Measurements from ENCODE around the gene TMEM98.
"Not testable (repeated sequence)": the region's sequence is repeated elsewhere in the genome, so short reads cannot be mapped to it uniquely, and the experiment has no call there.

The TMEM98 gene

DNA sequence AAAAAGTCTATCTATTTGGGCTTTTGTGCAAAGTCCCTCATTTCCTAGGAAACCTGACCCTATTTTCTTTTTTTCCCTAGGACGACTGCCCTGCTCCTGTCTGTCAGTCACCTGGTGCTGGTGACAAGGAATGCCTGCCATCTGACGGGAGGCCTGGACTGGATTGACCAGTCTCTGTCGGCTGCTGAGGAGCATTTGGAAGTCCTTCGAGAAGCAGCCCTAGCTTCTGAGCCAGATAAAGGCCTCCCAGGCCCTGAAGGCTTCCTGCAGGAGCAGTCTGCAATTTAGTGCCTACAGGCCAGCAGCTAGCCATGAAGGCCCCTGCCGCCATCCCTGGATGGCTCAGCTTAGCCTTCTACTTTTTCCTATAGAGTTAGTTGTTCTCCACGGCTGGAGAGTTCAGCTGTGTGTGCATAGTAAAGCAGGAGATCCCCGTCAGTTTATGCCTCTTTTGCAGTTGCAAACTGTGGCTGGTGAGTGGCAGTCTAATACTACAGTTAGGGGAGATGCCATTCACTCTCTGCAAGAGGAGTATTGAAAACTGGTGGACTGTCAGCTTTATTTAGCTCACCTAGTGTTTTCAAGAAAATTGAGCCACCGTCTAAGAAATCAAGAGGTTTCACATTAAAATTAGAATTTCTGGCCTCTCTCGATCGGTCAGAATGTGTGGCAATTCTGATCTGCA lies 12.9 kb downstream of the TMEM98 start:
- DNase-seq (ENCODE audit: insufficient read length, low spot score): no peak
- no peak for FAIRE-seq

DNA sequence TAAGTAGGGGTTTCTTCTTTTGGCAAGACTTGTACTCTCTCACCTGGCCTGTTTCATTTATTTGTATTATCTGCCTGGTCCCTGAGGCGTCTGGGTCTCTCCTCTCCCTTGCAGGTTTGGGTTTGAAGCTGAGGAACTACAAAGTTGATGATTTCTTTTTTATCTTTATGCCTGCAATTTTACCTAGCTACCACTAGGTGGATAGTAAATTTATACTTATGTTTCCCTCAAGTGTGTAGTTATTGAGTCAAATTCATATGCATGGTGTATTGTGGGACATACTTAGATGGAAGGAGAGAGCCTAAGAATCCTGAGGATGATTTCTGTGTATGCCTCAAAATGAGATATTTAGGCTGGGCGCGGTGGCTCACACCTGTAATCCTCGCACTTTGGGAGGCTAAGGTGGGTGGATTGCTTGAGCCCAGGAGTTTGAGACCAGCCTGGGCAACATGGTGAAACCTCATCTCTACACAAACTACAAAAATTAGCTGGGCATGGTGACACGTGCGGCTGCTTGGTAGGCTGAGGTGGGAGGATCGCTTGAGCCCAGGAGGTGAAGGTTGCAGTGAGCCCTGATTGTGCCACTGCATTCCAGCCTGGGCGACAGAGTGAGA lies 13.6 kb downstream of the TMEM98 start:
- FAIRE-seq (no peak), DNase-seq (ENCODE audit: insufficient read length, low spot score) (no peak)

DNA sequence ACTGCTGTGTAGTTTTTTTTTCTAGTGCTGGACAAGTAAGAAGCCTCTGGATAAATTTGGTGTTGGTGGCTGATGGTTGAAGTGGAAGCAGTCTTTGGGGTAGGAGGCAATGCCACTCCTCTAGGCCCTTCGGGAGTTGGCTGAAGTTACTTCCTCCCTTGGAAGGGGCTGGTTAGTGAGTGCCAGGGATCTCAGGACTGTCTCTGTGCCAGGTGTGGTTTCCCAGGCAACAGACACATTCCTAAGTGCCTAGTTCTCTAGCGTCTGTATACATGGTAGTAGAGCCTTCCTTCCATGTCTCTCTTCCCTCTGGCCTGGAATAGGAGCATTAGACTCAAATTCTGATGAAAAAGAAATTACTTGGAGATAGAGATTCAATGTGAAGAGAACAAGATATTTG lies 15.3 kb downstream of the TMEM98 start:
- FAIRE-seq: no peak
- no peak for DNase-seq (ENCODE audit: insufficient read length, low spot score)

DNA sequence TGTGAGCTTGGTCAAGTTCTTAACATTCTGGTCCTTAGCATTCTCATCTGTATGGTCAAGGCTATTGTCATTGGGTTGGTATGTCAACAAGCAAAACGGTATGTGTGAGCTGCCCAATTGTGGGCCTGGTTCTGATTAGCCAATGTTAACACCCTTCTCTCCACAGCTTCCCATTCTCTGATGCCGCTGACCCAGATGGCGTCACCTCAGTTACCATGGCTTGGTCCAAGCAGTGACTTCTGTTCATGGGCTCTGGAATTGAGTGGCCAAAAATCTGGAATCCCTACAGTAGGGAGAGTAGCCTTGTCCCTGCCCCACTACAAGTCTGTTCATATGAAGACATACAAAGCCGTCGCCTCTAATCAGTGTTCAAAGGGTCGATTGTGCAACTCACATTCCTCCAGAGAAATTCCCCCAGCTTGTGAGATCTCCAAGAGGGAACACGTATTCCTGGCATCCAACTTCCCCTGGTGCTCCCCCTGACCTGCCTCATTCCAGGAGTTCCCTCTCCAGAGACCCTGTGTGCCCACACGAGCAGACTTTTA lies 15.8 kb downstream of the TMEM98 start:
- DNase-seq (ENCODE audit: insufficient read length, low spot score): no peak
- FAIRE-seq: peak; percentile 57

DNA sequence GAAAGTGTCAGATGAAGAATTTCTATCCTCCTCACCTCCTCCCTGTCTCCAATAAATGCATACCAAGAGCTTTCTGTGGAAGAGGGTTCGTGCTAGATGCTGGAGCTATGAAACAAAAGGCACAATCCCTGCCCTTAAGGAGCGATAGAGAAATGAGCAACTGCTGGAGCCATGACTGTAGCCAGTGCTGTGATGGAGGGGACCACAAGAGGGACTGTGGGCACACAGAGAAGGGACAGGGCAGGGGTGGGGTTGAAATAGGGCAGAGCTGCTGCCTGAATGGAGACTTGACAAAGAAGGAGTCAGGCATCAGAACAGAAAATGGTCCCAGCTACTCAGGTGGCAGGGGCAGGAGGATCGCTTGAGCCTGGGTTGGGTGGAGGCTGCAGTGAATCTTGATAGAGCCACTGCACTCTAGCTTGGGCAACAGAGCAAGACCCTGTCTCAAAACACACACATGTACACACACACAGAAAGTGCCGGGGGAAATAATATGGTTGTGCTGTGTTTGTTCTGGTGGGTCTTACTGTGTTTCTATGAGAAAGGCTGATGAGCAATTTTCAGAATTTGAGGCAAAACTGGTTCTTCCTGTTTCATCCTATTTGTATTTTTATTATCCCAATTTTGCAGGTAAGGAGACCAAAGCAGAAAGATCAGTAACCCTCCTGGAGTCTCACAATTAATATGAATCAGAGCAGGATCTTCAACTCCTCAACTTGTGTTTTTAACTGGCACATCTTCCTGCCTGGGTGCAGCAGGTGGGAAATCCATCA lies 16.5 kb downstream of the TMEM98 start:
- no peak for DNase-seq (ENCODE audit: insufficient read length, low spot score)
- no peak for FAIRE-seq

DNA sequence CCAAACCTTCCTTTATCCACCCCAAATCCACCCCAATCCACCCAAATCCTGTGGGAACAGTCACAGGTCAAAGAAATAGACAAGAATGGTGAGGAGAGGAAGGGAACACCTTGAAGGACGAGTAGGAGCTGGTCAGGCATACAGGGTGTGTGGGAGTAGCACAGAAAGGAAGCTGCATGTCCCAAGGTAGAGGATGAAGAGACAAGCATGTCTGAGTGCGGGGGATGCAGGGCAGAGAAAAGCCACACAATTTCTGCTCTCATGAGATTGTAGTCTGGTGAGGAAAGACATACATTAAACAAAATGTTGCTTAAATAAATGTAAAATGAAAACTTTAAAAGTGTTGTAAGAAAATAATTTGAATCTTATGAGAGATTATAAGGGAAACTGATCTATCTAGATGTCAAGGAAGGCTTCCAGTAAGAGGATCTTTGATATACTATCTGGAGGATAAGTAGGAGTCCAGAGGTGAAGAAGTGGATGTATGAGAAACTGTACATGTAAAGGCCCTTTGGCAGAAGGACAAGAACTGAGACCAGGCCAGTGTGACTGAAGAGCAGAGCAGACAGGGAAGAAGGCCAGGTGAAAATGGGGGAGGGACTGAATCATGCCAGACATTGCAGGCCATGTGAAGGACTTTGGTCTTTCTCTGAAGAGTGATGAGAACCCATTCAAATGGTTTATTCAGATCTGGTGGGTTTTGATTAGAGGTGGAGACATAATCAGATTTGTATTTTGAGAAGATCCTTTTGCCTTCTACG lies 18.6 kb downstream of the TMEM98 start:
- no peak for DNase-seq (ENCODE audit: insufficient read length, low spot score)
- FAIRE-seq: no peak

DNA sequence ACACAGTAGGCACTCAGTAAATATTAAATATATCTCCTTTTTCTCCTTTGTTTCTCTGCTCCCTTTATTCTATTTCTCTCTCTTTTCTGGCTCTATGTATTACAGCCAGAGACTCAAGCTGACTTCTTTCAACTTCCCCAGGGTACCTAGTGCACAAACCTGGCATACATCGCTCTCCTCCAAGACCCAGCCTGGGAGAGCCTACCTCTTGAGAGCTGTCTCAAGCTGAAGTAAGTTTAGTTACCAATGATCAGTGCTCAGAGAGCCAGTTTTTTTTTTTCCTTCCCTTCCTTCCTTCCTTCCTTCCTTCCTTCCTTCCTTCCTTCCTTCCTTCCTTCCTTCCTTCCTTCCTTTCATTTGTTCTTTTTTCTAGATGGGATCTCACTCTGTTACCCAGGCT lies 19.8 kb downstream of the TMEM98 start:
- FAIRE-seq: no peak

DNA sequence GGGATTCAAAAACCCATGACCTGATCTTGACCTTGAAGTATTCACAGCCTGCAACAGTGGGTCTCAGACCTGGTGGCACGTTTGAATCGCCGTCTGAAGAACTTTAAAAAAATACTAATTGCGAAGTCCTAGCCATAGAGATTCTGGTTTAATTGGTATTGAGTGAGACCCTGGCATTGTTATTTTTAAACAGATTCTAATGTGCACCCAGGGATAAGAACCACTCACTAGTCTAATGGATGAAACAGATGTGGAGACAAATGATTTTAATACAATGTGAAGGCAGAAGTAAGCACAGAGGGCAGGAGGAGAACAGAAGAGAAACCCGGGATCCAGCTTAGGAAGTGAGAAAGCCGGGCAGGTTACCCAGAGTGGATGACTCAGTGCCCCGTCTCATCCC lies 21.2 kb downstream of the TMEM98 start:
- DNase-seq (ENCODE audit: insufficient read length, low spot score) (no peak), FAIRE-seq (no peak)

More for the DNA sequence above, 19.8 kb downstream of the TMEM98 start:
- no peak for DNase-seq (ENCODE audit: insufficient read length, low spot score)

DNA sequence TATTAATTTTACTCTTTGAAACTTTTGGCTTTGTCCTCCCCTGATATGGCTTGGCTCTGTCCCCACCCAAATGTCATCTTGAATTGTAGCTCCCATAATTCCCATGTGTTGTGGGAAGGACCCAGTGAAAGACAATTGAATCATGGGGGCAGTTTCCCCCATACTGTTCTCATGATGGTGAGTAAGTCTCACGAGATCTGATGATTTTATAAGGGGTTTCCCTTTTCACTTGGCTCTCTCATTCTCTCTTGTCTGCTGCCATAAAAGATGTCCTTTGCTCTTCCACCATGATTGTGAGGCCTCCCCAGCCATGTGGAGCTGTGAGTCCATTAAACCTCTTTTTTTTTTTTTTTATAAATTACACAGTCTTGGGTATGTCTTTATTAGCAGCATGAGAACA lies 24.5 kb downstream of the TMEM98 start:
- not testable (repeated sequence) for DNase-seq (ENCODE audit: insufficient read length, low spot score); FAIRE-seq

DNA sequence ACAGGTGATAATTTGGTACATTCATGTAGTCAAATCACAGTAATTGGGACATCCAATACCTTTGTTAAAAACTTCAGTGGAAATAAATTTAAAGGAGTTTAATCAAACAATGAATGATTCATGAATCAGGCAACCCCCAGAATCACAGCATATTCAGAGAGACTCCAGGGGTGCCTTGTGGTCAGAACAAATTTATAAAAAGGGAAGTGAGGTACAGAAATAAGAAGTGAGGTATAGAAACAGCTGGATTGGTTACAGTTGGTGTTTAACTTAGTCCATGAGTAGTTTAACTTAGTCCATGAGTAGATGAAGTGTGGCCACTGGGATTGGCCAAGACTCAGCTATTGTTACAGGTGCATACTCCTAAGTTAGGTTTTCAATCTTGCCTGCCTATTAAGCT lies 25.1 kb downstream of the TMEM98 start:
- FAIRE-seq: no peak
- no peak for DNase-seq (ENCODE audit: insufficient read length, low spot score)

DNA sequence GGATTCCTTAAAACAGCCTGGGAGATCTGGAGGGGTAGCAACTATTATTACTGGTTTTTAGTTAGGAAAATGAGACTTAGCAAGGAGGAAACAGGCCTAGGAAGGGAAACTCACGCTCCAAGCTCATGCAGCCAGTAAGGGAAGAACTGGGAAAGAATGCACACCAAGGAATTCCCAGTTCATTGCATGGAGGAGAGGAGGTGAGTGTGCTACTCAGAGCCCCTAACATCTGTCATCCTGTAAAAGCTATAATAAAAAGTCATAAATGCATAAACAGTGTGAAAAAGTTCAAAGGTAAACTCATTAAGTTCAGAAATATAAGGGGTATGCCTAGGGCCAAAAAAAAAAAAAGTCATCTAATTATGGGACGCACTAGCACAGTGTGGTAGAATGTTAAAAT lies 25.9 kb downstream of the TMEM98 start:
- FAIRE-seq (no peak), DNase-seq (ENCODE audit: insufficient read length, low spot score) (no peak)

DNA sequence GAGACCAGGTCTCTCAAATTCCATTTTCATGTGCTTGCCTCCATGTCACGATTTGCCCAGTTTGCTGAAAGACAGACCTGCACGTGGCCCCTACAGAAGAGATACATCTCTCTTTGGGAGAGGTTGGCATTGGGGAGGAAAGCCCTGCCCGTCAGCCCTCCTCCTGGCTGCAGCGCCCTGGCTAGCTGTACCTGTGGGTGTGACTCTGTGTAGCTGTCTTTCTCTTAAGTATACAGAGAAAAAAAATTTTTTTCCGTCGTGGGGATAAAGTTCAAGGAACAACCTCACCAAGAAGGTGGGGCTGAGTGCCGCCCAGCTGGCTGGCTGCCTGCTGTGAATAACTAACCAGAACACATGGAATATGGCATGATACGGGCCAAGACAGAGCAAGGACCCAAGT lies 26.5 kb downstream of the TMEM98 start:
- DNase-seq (ENCODE audit: insufficient read length, low spot score) (no peak), FAIRE-seq (no peak)

DNA sequence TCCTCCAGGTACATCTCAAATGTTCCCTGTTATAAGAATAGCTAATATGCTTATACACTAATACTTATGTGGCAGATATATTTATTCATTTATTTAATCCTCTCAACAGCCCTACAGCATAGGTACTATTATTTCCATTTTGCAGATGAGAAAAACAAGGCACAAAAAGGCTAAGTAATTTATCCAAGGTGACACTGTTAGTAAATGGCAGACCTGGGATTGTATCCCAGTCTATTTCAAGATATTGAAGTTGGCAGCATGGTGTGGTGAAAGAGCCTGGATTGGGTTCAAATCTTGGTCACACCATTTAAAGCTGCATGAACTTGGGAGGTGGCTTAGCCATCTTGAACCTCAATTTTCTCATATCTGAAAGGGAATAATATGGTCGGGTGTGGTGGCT lies 27.2 kb downstream of the TMEM98 start:
- DNase-seq (ENCODE audit: insufficient read length, low spot score) (no peak), FAIRE-seq (no peak)

DNA sequence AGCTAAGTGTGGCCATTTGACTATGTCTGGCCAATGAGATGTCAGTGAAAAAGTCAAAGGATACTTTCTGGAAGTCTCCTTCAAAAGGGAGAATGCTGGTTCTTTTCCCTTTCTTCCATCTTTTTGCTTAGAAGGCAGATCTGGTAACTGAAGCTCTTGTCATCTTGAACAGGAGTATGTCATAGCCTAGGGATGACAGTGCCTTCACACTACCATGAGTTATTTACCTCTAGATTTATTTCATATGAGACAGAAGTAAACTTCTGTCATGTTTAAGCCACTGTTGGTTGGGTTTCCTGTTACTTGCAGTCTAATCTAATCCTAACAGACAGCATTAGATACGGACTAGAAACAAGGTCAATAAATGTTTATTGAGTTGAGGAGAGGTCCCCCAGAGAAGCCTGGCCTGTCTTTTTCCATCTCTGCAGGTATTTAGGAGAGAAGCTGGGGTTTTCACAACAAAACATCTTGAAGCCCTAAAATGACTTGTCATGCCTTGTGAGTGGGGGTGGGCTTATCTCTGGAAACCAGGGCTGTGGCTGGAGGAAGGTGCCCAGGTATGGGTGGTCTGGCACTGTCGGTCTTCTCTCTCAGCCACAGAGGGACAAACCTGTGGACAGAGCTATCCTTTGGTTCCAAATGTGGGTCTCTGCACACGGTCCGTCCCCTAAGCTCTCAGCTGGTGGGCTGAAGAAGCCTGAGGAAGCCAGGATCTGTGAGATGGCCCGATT lies 28.5 kb downstream of the TMEM98 start:
- DNase-seq (ENCODE audit: insufficient read length, low spot score) (no peak), FAIRE-seq (no peak)

DNA sequence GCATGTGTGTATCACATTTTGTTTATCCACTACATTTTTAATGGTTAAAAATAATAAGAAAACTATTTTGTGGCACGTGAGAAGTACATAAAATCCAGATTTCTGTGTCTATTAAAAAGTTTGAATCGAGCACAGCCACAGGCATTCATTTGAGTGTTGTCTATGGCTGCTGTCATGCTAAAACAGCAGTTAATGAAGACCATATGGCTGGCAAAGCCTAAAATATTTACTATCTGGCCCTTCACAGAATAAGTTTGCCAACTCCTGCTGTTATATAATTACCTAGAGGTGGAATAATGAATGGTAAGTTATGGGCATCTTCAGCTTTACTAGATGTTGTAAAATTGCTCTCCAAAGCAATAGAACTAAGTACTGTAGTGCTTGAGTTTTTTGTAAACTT lies 30.5 kb downstream of the TMEM98 start:
- no peak for DNase-seq (ENCODE audit: insufficient read length, low spot score)

DNA sequence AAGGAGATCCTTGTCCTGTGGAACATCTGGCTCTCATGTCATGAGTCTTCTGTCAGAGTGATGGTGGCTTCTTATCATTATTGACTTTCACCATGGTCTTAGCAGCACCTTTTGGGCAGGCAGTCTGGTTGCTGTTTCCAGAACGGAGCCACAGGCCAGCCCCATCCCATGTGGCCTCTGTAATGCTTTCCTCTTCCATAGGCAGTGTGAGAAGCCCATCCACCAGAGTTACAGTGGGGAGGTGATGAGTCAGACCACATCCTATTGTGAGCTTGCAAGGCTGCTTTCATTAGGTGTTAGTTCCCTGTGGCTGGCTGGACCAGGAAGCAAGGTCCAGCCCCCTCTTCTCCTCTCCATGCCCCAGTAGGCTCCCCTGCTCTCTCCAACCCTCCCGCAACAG lies 32.9 kb downstream of the TMEM98 start:
- FAIRE-seq: no peak
- DNase-seq (ENCODE audit: insufficient read length, low spot score): no peak

More for the DNA sequence above, 30.5 kb downstream of the TMEM98 start:
- no peak for FAIRE-seq

DNA sequence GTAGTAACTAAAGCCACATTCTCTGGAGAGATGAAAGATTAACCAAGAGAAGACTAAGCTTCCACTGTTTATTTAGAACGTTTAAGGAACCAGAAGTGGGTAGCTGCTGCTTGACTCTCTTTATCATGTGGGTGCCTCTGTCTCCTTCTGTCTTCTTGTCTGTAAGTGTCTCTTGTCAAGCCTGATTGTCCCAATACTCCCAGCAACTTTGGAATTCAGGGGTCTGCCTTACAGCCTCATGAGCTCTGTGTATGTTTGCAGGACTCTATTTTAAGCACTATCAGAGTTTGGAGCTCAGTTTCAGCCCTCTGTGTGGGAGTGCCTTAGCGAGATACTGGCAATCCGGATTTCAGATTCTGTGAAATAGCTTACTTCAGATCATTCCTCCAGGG lies 34.4 kb downstream of the TMEM98 start:
- FAIRE-seq (no peak), DNase-seq (ENCODE audit: insufficient read length, low spot score) (no peak)

DNA sequence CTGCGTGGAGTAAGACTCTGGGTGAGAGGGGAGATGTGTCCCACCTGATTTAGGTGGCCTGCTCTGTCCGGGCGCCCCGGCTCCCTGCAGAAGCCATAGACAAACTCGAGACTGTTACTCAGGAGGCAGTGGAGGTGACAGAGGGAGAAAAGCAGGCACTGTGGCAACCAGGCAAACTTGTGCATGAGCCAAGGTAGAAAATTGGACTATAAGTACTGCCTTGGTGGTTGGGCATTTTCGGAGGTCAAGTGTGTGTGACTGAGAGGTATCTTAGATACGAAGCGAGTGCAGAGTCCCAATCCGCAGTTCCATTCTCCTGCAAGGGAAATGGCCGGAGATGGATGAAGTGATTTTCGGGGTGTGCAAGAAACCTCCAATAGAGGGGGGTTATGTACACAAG lies 36.6 kb downstream of the TMEM98 start:
- DNase-seq (ENCODE audit: insufficient read length, low spot score) (no peak), FAIRE-seq (no peak)

DNA sequence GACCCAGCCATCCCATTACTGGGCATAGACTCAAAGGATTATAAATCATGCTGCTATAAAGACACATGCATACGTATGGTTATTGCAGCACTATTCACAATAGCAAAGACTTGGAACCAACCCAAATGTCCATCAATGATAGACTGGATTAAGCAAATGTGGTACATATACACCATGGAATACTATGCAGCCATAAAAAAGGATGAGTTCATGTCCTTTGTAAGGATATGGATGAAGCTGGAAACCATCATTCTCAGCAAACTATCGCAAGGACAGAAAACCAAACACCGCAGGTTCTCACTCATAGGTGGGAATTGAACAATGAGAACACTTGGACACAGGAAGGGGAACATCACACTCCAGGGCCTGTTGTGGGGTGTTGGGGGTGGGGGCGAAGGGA lies 41.3 kb downstream of the TMEM98 start:
- not testable (repeated sequence) for FAIRE-seq; DNase-seq (ENCODE audit: insufficient read length, low spot score)

DNA sequence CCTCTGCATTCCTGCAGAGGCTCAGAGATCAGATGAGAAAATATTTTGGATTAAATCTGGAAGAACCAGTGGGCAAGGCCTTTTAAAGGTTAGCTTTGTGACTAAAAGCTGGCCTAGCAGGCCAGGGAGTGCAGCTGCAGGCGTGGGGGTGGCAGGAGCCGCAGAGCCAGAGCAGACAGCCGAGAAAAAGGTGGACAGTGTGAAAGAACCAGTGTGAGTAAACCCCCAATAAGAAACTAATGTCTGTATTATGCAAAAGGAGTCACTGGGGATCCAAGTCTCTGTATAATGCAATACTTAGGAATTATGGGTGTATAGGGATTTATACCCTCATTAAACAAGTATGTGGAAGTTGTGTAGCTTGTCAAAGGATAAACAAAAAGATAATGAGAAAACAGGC lies 42.3 kb downstream of the TMEM98 start:
- DNase-seq (ENCODE audit: insufficient read length, low spot score) (no peak), FAIRE-seq (no peak)

Measured in HTR-8/SVneo (cell line).